ENCODE data around the gene PIGU. TPM values are rescaled to one million over a fixed set of nuclear protein-coding genes. Genes with fewer than 3 reads are reported as not detected.
"Not testable (repeated sequence)": the region's sequence is repeated elsewhere in the genome, so short reads cannot be mapped to it uniquely, and the experiment has no call there.

The PIGU gene
- total RNA-seq, 1 donor from 2014 or later, result 7.8 TPM

DNA sequence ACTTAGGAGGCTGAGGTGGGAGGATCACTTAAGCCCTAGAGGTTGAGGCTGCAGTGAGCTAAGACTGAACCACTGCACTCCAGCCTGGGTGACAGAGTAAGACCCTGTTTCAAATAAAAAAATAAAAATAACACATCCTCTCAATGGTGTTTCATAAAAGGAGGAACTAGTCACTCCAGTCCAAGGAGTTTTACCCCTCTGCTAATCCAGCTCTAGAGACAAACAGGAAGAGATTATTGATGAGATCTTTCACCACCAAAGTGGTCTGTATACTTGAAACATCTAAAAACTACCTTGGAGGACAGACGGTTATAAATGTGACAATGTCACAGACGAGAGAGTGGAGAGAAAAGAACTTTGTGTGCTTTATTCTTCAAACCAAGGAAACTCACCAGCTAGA is 58.2 kb downstream of the PIGU start:
- DNase-seq, result no peak

DNA sequence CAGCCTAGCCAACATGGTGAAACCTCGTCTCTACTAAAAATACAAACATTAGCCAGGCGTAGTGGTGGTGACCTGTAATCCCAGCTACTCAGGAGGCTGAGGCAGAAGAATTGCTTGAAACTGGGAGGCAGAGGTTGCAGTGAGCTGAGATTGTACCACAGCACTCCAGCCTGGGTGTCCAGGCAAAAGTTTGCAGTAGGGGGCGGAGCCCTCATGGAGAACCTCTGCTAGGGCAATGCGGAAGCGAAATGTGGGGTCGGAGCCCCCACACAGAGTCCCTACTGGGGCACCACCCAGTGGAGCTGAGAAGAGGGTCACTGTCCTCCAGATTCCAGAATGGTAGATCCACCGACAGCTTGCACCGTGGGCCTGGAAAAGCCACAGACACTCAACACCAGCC is 60.0 kb downstream of the PIGU start:
- DNase-seq, result not testable (repeated sequence)

DNA sequence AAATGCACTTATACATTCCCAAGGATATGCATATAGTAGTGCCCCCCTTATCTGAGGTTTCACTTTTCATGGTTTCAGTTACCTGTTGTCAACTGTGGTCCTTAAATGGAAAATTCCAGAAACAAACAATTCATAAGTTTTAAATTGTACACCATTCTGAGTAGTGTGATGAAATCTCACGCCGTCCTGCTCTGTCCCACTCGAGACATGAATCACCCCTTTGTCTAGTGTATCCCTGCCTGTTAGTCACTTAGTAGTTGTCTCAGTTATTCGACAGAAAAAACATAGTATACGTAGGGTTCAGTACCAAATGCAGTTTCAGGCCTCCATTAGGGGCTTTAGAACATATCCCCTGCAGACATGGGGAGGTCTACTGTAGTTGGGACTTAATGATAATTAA is 61.4 kb downstream of the PIGU start:
- DNase-seq, result peak; percentile 13

DNA sequence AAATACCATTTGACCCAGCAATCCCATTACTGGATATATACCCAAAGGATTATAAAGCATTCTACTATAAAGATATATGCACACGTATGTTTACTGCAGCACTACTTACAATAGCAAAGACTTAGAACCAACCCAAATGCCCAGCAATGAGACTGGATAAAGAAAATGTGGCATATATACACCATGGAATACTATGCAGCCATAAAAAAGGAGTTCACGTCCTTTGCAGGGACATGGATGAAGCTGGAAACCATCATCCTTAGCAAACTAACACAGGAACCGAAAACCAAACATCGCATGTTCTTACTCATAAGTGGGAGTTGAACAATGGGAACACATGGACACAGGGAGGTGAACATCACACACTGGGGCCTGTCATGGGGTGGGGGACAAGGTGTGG is 64.9 kb downstream of the PIGU start:
- DNase-seq, result not testable (repeated sequence)

- DNase-seq, result no peak
Measured at GRCh38 chr20:34607066-34607465, 69.8 kb downstream of the PIGU start.

DNA sequence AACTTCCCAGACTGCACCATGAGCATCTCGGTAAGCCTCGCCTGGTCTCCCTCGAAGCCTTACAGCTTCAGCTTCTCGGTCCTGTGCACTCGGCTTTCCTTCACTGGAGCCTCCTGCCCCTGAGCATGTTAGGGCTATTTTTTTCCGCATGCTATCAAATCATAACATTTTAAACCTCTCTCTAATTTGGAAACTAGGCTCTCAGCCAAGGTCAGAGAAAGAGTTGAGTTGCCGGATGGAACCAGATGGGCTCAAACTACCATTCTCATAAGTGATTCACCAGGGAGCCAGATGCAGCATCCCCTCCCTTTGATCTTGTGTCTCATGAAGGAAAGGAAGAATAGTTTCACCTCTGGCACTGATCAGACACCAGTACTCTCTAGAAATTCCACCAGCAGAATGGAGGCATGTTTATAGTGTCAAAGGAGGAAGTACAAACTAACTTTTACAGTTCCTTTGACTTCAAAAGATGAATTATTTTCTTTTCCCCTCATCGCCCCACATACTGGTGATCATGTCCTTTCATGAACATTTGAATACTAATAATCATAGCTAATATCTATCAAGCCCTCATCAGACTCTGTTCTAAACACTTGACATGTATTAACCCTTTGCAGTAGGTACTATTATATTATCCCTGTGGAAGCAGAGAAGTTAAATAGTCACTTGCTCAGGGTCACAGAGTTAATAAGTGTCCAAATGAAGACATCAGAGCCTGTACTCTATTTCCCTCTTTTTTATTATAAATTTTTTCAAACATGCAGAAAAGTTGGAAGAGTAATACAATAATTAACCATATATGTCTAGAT is 71.7 kb downstream of the PIGU start:
- DNase-seq, result peak; percentile 72

- no peak for DNase-seq
Measured at GRCh38 chr20:34600892-34601653, 75.8 kb downstream of the PIGU start.

GRCh38 chr20:34595377-34596184 is 81.3 kb downstream of the PIGU start:
- no peak for DNase-seq

DNA sequence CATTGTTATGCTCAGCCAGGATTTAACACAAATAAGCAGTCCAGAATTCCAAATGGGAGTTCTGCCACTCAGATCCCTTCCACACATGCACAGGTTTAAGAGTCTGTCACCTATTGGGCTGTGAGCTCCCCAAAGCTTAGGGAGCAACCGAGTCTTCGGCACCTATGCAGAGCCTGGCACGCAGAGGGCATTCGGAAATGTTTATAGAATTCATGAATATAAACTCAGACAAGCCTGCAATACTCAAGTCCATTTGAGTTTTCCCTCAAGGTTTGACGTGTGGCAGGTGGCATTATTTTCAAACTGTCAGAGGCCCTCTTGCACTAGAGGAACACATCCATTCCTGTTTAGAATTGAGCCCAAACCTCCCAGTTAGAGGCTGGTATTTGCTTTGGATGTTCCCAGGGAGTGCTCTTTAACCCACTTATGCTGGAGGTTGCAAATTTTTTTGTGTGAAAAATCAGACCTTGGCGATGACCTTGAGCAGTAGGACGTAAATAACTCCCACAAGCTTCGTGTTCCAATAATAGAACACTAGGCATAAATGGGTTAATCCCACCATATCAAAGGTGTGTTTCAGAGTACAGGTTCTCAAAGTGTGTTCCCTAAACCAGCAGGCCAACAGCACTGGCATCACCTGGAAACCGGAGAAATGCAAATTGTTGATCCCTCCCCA is 90.3 kb downstream of the PIGU start:
- DNase-seq, result no peak

- no peak for DNase-seq
Measured at GRCh38 chr20:34585019-34585418, 91.9 kb downstream of the PIGU start.

- DNase-seq, result no peak
Measured at GRCh38 chr20:34583544-34583943, 93.3 kb downstream of the PIGU start.

DNA sequence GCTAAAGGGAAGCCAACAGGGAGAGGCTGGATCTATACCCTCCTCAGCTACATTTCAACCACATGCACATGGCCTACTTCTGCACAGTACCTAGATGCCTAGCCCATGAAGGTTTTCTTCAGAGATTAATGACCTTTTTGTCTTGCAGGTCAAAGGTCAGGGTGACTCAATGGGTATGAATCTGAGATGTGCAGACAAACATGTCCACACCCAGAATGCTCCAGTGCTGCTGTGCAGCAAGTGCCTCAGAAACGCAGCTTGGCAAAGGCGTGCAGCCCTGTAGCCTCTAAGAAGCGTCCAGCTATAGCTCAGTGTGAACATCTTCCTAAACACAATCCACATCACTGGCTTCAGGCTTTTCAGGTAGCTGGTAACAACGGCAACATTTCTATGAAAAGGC is 94.0 kb downstream of the PIGU start:
- no peak for DNase-seq

DNA sequence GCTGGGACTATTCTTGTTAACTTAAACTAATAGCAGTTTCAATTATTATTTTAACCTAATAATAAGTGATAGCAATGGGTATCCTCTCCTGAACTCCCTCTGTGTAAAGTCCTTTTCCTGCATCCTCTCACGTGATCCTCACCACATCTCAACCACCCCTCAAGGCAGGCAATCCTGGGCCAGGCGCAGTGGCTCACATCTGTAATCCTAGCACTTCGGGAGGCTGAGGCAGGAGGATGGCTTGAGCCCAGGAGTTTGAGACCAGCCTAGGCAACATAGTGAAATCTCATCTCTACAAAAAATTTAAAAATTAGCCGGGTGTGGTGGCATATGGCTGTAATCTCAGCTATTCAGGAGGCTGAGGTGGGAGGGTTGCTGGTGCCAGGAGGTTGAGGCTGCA is 94.7 kb downstream of the PIGU start:
- no peak for DNase-seq

DNA sequence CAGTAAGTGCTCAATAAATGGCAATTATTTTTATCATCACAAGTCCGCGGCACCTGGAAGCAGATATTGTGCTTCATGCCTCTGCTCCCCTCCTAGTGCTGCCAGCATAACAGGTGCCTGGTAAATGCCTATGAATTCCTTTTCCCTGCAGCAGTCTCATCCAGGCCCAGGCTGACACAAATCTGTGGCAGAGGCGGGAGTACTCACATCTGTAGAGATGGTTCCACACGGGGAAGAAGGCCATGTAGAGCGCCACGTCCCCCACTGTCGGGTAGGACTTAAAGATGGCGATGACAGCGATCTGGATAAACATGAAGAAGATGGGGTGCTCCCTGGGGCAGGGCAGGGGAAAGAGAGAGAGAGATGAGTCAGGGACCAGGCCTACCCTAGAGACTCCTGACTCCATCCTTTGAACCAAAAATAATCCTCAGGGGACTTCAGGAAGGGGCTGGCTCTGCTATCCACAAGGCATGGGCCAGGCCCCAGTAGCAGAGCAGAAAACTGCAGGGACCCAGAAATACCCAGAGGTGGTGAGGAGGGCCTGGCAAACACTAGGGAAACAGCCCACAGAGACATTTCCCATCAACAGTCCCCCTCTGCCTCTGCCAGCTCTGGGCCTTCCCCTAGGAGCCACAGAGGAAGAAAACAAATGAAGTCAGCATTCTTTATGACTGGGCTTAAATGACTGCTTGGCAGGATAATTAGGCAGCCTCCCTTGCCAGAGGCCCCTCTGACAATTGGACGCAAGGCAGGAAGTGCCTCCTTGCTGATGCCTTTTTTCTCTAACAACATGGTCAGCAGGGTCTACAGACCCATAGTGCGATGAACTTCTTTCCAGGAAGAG is 95.3 kb downstream of the PIGU start:
- peak; percentile 84 for DNase-seq

- DNase-seq, result no peak
Measured at GRCh38 chr20:34579979-34580940, 96.6 kb downstream of the PIGU start.

- DNase-seq, result peak; percentile 89
Measured at GRCh38 chr20:34579191-34579978, 97.5 kb downstream of the PIGU start.

DNA sequence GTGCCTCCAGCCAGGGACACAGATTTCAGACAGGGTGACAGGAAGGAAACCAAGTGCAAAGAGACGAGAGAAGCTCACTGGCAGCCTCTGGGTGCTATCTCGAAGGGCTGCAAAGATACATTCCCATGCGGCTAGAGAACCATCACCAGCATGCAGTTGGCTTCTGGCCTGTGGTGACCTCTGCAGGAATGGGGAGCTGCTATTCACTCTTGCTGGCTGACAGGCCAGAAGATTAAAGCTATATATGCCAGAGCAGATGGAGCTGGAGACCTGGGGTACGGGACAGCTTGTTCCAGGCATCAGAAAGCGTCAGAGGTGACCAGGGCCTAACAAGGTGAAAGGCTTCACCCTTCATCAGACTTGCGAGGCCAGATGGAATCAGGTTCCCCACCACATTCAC is 98.4 kb downstream of the PIGU start:
- no peak for DNase-seq

- DNase-seq, result no peak
Measured at GRCh38 chr20:34578025-34578424, 98.9 kb downstream of the PIGU start.

DNA sequence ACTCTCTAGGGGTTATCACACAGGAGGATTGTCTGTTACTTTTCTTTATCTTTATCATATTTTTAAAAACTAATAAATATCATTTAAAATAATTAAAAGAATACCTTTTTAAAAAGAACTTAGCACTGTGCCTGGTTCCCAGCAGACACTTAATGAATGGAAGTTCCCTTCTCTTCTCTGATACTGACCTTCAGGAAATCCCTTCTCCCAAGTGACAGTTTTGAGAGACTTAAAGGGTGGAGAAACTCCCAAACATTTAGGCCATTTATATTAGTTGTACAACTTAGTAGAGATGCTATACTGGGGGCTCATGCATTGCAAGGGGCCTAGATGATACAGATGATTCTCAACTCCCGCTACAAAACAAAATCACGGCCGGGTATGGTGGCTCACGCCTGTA is 99.8 kb downstream of the PIGU start:
- DNase-seq, result no peak

- DNase-seq, result no peak
Measured at GRCh38 chr20:34575756-34576155, 101.1 kb downstream of the PIGU start.
